ENCODE results near the gene SCUBE1. TPM values are rescaled to one million over a fixed set of nuclear protein-coding genes. Genes with fewer than 3 reads are reported as not detected.

SCUBE1 gene
- total and polyA plus RNA-seq, 4 experiments from 2014 or later, result not detected

GRCh38 chr22:43337385-43337784, 5.8 kb downstream of the SCUBE1 start:
- H3K27me3 Mint-ChIP-seq, result peaks cover 15 to 26% of the 10 kb centered on the region in 2 donors
- DNase-seq, result no peak
- no peaks in the 10 kb centered on the region for H3K27me3 ChIP-seq (ENCODE audit: insufficient read depth, low read length)
- H3K9me3 Mint-ChIP-seq, result no peaks in the 10 kb centered on the region
- no peaks in the 10 kb centered on the region for H3K36me3 Mint-ChIP-seq
- no peak overlapping the region for H3K27ac ChIP-seq (ENCODE audit: low read depth, low read length)
- H3K4me1 ChIP-seq (ENCODE audit: insufficient read depth, low read length), result no peaks in the 10 kb centered on the region
- H3K9me3 ChIP-seq (ENCODE audit: control insufficient read depth in 1 of 2, low read length in 2 of 2), result no peaks in the 10 kb centered on the region
- POLR2A ChIA-PET (ENCODE audit: partially characterized antibody), result no interaction called here
- H3K27ac Mint-ChIP-seq, result no peak overlapping the region
- peaks cover 2 to 17% (median 2%) of the 10 kb centered on the region in 4 donors for H3K4me1 Mint-ChIP-seq
- H3K36me3 ChIP-seq (ENCODE audit: insufficient read depth, low read length), result no peaks in the 10 kb centered on the region
- intact Hi-C loops (cut with micrococcal nuclease), result no loop called here
- no peak overlapping the region for H3K4me3 Mint-ChIP-seq
- no peak overlapping the region for H3K4me3 ChIP-seq (ENCODE audit: low read length in 2 of 2)
- CTCF ChIA-PET (ENCODE audit: partially characterized antibody), result interaction anchor here (0.6 to 1.7 kb wide), 2 partner anchors 9 to 31 kb away, joined by 3 to 8 read pairs; no protein-coding TSS in a partner anchor

- CTCF ChIA-PET (ENCODE audit: partially characterized antibody), result interaction anchor here (1.0 kb wide), 1 partner anchor 11 kb away, joined by 3 read pairs; no protein-coding TSS in a partner anchor
- Histone ChIP-seq H3K9me3 (ENCODE audit: control insufficient read depth in 1 of 2, low read length in 2 of 2) (no peaks in the 10 kb centered on the region), H3K4me3 (ENCODE audit: low read length in 2 of 2) (no peak overlapping the region), H3K27ac (ENCODE audit: low read depth, low read length) (no peak overlapping the region), H3K36me3 (ENCODE audit: insufficient read depth, low read length) (no peaks in the 10 kb centered on the region), H3K4me1 (ENCODE audit: insufficient read depth, low read length) (no peaks in the 10 kb centered on the region), H3K27me3 (ENCODE audit: insufficient read depth, low read length) (no peaks in the 10 kb centered on the region)
- Mint-ChIP-seq H3K27me3 (peaks cover 0 to 5% of the 10 kb centered on the region in 2 donors), H3K27ac (no peak overlapping the region), H3K36me3 (no peaks in the 10 kb centered on the region), H3K4me3 (no peak overlapping the region), H3K4me1 (no peaks in the 10 kb centered on the region), H3K9me3 (no peaks in the 10 kb centered on the region)
- POLR2A ChIA-PET (ENCODE audit: partially characterized antibody), result no interaction called here
- intact Hi-C loops (cut with micrococcal nuclease), result no loop called here
- no peak for DNase-seq
Measured at GRCh38 chr22:43334378-43334777, 8.8 kb downstream of the SCUBE1 start.

DNA sequence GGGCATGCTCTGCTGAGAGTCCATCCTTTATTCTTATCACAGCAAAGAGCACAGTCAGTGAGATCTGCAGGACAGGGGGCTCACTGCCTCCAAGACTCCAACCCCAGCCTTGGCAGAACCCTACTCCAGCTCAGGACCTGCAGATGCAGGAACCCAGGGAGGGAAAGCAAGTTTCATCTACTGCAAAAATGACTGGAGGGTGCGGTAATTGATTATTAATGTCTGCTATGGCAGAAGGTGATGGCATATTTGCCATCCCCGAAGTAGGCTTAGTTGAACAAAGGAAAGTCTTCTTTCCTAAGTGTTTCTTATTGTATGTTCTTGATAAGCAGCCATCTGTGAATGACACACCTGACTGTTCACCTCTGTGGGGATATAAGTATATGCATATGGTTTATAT, 9.2 kb downstream of the SCUBE1 start:
- H3K4me3 ChIP-seq (ENCODE audit: low read length in 2 of 2), result no peak overlapping the region
- no peaks in the 10 kb centered on the region for H3K9me3 ChIP-seq (ENCODE audit: control insufficient read depth in 1 of 2, low read length in 2 of 2)
- no peak overlapping the region for H3K27ac Mint-ChIP-seq
- H3K27ac ChIP-seq (ENCODE audit: low read depth, low read length), result no peak overlapping the region
- H3K4me1 ChIP-seq (ENCODE audit: insufficient read depth, low read length), result no peaks in the 10 kb centered on the region
- H3K9me3 Mint-ChIP-seq, result no peaks in the 10 kb centered on the region
- DNase-seq, result no peak
- no peaks in the 10 kb centered on the region for H3K36me3 Mint-ChIP-seq
- H3K36me3 ChIP-seq (ENCODE audit: insufficient read depth, low read length), result no peaks in the 10 kb centered on the region
- CTCF ChIA-PET (ENCODE audit: partially characterized antibody), result interaction anchor here (1.0 to 1.5 kb wide), 2 partner anchors 11 to 12 kb away, joined by 3 to 7 read pairs; no protein-coding TSS in a partner anchor
- no peak overlapping the region for H3K4me3 Mint-ChIP-seq
- POLR2A ChIA-PET (ENCODE audit: partially characterized antibody), result no interaction called here
- H3K27me3 ChIP-seq (ENCODE audit: insufficient read depth, low read length), result no peaks in the 10 kb centered on the region
- H3K4me1 Mint-ChIP-seq, result no peaks in the 10 kb centered on the region
- peaks cover 0 to 5% of the 10 kb centered on the region in 2 donors for H3K27me3 Mint-ChIP-seq
- intact Hi-C loops (cut with micrococcal nuclease), result no loop called here

GRCh38 chr22:43333156-43333555, 10.0 kb downstream of the SCUBE1 start:
- Histone ChIP-seq H3K9me3 (ENCODE audit: control insufficient read depth in 1 of 2, low read length in 2 of 2) (no peaks in the 10 kb centered on the region), H3K4me3 (ENCODE audit: low read length in 2 of 2) (no peak overlapping the region), H3K4me1 (ENCODE audit: insufficient read depth, low read length) (no peaks in the 10 kb centered on the region), H3K27ac (ENCODE audit: low read depth, low read length) (no peak overlapping the region), H3K36me3 (ENCODE audit: insufficient read depth, low read length) (no peaks in the 10 kb centered on the region), H3K27me3 (ENCODE audit: insufficient read depth, low read length) (no peaks in the 10 kb centered on the region)
- ChIA-PET CTCF (ENCODE audit: partially characterized antibody) (interaction anchor here (1.5 kb wide), 1 partner anchor 13 kb away, joined by 7 read pairs; no protein-coding TSS in a partner anchor), POLR2A (ENCODE audit: partially characterized antibody) (no interaction called here)
- intact Hi-C loops (cut with micrococcal nuclease), result no loop called here
- peaks cover 0 to 5% of the 10 kb centered on the region in 2 donors for H3K27me3 Mint-ChIP-seq
- H3K4me1 Mint-ChIP-seq, result no peaks in the 10 kb centered on the region
- no peak overlapping the region for H3K27ac Mint-ChIP-seq
- H3K36me3 Mint-ChIP-seq, result no peaks in the 10 kb centered on the region
- no peak overlapping the region for H3K4me3 Mint-ChIP-seq
- no peaks in the 10 kb centered on the region for H3K9me3 Mint-ChIP-seq
- no peak for DNase-seq

GRCh38 chr22:43331698-43332097, 11.5 kb downstream of the SCUBE1 start:
- H3K4me1 Mint-ChIP-seq, result no peaks in the 10 kb centered on the region
- H3K4me3 Mint-ChIP-seq, result no peak overlapping the region
- CTCF ChIA-PET (ENCODE audit: partially characterized antibody), result interaction anchor here (1.3 to 1.9 kb wide), 2 partner anchors 15 to 43 kb away, joined by 3 to 5 read pairs; no protein-coding TSS in a partner anchor
- no peaks in the 10 kb centered on the region for H3K36me3 Mint-ChIP-seq
- no peak overlapping the region for H3K27ac ChIP-seq (ENCODE audit: low read depth, low read length)
- H3K36me3 ChIP-seq (ENCODE audit: insufficient read depth, low read length), result no peaks in the 10 kb centered on the region
- intact Hi-C loops (cut with micrococcal nuclease), result no loop called here
- H3K9me3 Mint-ChIP-seq, result no peaks in the 10 kb centered on the region
- H3K27ac Mint-ChIP-seq, result no peak overlapping the region
- H3K4me1 ChIP-seq (ENCODE audit: insufficient read depth, low read length), result no peaks in the 10 kb centered on the region
- no peaks in the 10 kb centered on the region for H3K27me3 ChIP-seq (ENCODE audit: insufficient read depth, low read length)
- H3K4me3 ChIP-seq (ENCODE audit: low read length in 2 of 2), result no peak overlapping the region
- DNase-seq, result no peak
- H3K27me3 Mint-ChIP-seq, result no peaks in the 10 kb centered on the region
- POLR2A ChIA-PET (ENCODE audit: partially characterized antibody), result interaction anchor here (0.7 kb wide), 1 partner anchor 9 kb away, joined by 3 read pairs; no protein-coding TSS in a partner anchor
- no peaks in the 10 kb centered on the region for H3K9me3 ChIP-seq (ENCODE audit: control insufficient read depth in 1 of 2, low read length in 2 of 2)

DNA sequence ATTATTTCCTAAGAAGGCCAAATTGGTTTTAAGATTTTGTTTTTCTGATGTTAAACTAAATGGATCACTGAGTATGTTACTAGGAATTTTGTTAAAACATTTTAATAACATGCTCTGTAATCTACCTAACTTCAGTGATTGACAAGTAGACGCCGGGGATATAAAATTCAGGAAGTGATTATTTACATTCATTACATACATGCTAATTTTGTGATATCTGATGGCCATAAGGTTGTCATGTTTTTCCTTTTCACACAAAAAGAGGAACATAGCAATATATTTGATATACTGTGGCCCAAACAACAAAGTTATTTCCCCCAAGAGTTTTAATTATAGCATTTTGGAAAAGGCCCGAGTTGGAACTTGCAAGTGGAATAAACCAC, 12.1 kb downstream of the SCUBE1 start:
- H3K36me3 ChIP-seq (ENCODE audit: insufficient read depth, low read length), result no peaks in the 10 kb centered on the region
- no peak overlapping the region for H3K4me3 Mint-ChIP-seq
- no peaks in the 10 kb centered on the region for H3K4me1 ChIP-seq (ENCODE audit: insufficient read depth, low read length)
- no peaks in the 10 kb centered on the region for H3K36me3 Mint-ChIP-seq
- H3K4me3 ChIP-seq (ENCODE audit: low read length in 2 of 2), result no peak overlapping the region
- H3K4me1 Mint-ChIP-seq, result no peaks in the 10 kb centered on the region
- no peaks in the 10 kb centered on the region for H3K9me3 Mint-ChIP-seq
- ChIA-PET CTCF (ENCODE audit: partially characterized antibody) (interaction anchor here (1.9 kb wide), 1 partner anchor 15 kb away, joined by 5 read pairs; no protein-coding TSS in a partner anchor), POLR2A (ENCODE audit: partially characterized antibody) (interaction anchor here (0.7 kb wide), 1 partner anchor 9 kb away, joined by 3 read pairs; no protein-coding TSS in a partner anchor)
- H3K9me3 ChIP-seq (ENCODE audit: control insufficient read depth in 1 of 2, low read length in 2 of 2), result no peaks in the 10 kb centered on the region
- intact Hi-C loops (cut with micrococcal nuclease), result no loop called here
- no peak for DNase-seq
- H3K27me3 Mint-ChIP-seq, result no peaks in the 10 kb centered on the region
- no peak overlapping the region for H3K27ac Mint-ChIP-seq
- no peaks in the 10 kb centered on the region for H3K27me3 ChIP-seq (ENCODE audit: insufficient read depth, low read length)
- no peak overlapping the region for H3K27ac ChIP-seq (ENCODE audit: low read depth, low read length)

GRCh38 chr22:43330178-43331068, 12.7 kb downstream of the SCUBE1 start:
- no peaks in the 10 kb centered on the region for H3K9me3 Mint-ChIP-seq
- no peaks in the 10 kb centered on the region for H3K27me3 Mint-ChIP-seq
- intact Hi-C loops (cut with micrococcal nuclease), result no loop called here
- no peaks in the 10 kb centered on the region for H3K4me1 ChIP-seq (ENCODE audit: insufficient read depth, low read length)
- no peaks in the 10 kb centered on the region for H3K4me1 Mint-ChIP-seq
- H3K27me3 ChIP-seq (ENCODE audit: insufficient read depth, low read length), result no peaks in the 10 kb centered on the region
- H3K36me3 Mint-ChIP-seq, result no peaks in the 10 kb centered on the region
- POLR2A ChIA-PET (ENCODE audit: partially characterized antibody), result no interaction called here
- H3K9me3 ChIP-seq (ENCODE audit: control insufficient read depth in 1 of 2, low read length in 2 of 2), result no peaks in the 10 kb centered on the region
- H3K4me3 Mint-ChIP-seq, result no peak overlapping the region
- no peak overlapping the region for H3K4me3 ChIP-seq (ENCODE audit: low read length in 2 of 2)
- H3K36me3 ChIP-seq (ENCODE audit: insufficient read depth, low read length), result no peaks in the 10 kb centered on the region
- H3K27ac Mint-ChIP-seq, result peak overlapping the region in 2 of 7 donors; percentile 39 to 60
- CTCF ChIA-PET (ENCODE audit: partially characterized antibody), result interaction anchor here (1.9 kb wide), 1 partner anchor 16 kb away, joined by 5 read pairs; no protein-coding TSS in a partner anchor
- no peak for DNase-seq
- H3K27ac ChIP-seq (ENCODE audit: low read depth, low read length), result no peak overlapping the region

Measured in CD4-positive, alpha-beta memory T cell (primary cell).